Ovary (tissue), 9 donors: ENCODE results near the gene CSHL1. TPM values are rescaled to one million over a fixed set of nuclear protein-coding genes. Genes with fewer than 3 reads are reported as not detected.

Experiments
- DNase-seq, 5 donors: peaks; one replicate each; pipeline ENCODE4 v3.0.0-alpha.2; 2019 to 2020
- H3K27ac ChIP-seq, 2 donors: fragments of 200-600 bp; one replicate each; pipeline versions ENCODE4 v1.5.1 to v1.8.0; 2019 to 2022
- H3K27me3 ChIP-seq: fragments of 200-600 bp; one replicate; pipeline ENCODE4 v1.8.0; 2022
- H3K36me3 ChIP-seq: fragments of 200-600 bp; sonication (generic); one replicate; pipeline ENCODE4 v1.5.1; 2019
- H3K4me1 ChIP-seq: one replicate; pipeline ENCODE4 v1.8.1; 2013; ENCODE audit warnings: mild to moderate bottlenecking, moderate library complexity; ENCODE audit not compliant: insufficient read depth
- H3K4me3 ChIP-seq: fragments of 200-600 bp; sonication (generic); one replicate; pipeline ENCODE4 v1.5.1; 2017
- H3K9me3 ChIP-seq, 2 donors: fragments of 200-600 bp in 1 of 2; sonication (generic) in 1 of 2; one replicate each; pipeline versions ENCODE4 v1.5.1 to v1.8.1; 2013 to 2019; ENCODE audit warnings: mild to moderate bottlenecking in 1 of 2, moderate library complexity in 1 of 2
- EP300 ChIP-seq: sonication (generic); formaldehyde crosslinking; IDR thresholded peaks from one replicate; pipeline ENCODE4 v1.6.1; 2017; ENCODE audit warnings: antibody characterized with exemption
- POLR2A ChIP-seq: fragments of 450-650 bp; IDR thresholded peaks from one replicate; pipeline ENCODE4 v1.6.1; 2017; ENCODE audit warnings: antibody characterized with exemption, mild to moderate bottlenecking, moderate library complexity
- WGBS, 3 donors: extraction: QIAGEN DNeasy Blood & Tissue Kit in 1 of 3; methylation state at CpG; one replicate each; pipeline versions ENCODE4 v1.1.5 to v1.1.7; 2013 to 2017; 5-methylcytosine and 5-hydroxymethylcytosine counted together
- intact Hi-C, 4 donors: fragments of 100-400 bp; cut with DNase I; formaldehyde crosslinking; loops; one replicate each; pipeline versions ENCODE4 v1.11.0 to v1.15.1; 2022 to 2023
- polyA plus RNA-seq, 2 donors: library from polyadenylated mRNA; stranded (reverse); fragments of 200-250 nt in 1 of 2; fragments of 350-450 nt in 1 of 2; fragmentation: Illumina TruSeq in 1 of 2; extraction: RNeasy Lipid Tissue Mini Kit (QIAGEN cat#74804) in 1 of 2; gene quantifications; one replicate each; pipeline ENCODE4 v1.2.3, GENCODE V29; 2013 to 2014
- total RNA-seq, 7 donors: library from RNA; depleted of rRNA in 2 of 7; stranded (reverse); fragments of >200 nt in 2 of 7; fragmentation: NEBNext Ultra II Directional in 3 of 7; extraction: Animal tissue kit (Norgen Biotek cat#: 25700) in 3 of 7; gene quantifications; one replicate each; pipeline versions ENCODE4 v1.1.0 to v1.2.4, GENCODE V29; 2016 to 2023
- TF ChIP-seq, protein P1 (sequence below), 3 donors: fragments of 450-650 bp in 2 of 3; fragments of 200-600 bp in 1 of 3; IDR thresholded peaks; one replicate each; pipeline versions ENCODE4 v1.5.1 to v1.8.0; 2016 to 2022; ENCODE audit warnings: antibody characterized with exemption in 3 of 3, mild to moderate bottlenecking in 1 of 3
- donor health status: DM: no; HTN: no; CAD: no; lungs with moderate emphysema.
- donor health status: DM: no; HTN: no; CAD: no.
- donor health status: Bipolar disorder and iron deficiency.
- donor health status: DM: yes; HTN: yes; CAD: no.
- donor health status: DM: no; HTN: no; CAD: no.
- donor health status: DM: yes; HTN: yes; CAD: no.

Gene CSHL1
- total and polyA plus RNA-seq, 9 donors, result not detected

DNA sequence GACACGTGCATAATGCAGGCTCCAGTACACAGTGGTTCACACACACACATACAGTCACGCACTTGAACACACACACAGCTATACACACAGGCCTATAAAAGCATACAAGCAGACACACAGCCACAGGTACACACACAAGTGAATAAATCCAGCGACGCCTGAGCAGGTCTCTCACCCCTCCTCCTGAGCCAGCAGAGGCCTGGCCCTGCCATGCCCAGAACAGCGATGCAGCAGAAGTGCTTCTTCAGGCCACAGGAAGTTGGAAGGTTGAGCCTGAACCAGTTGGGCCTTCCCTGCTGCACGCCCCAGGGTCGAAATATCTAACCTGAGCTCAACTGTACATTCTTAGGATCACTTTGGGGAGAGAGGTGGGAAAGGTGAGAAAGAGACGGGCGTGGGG, 28.3 kb upstream of the CSHL1 start:
- intact Hi-C loops, result loop anchor here in 1 of 4 donors (10.0 kb wide), 1 partner anchor 345 kb away; no protein-coding TSS in a partner anchor
- no peak for DNase-seq
- no peaks in the 10 kb centered on the region for H3K27me3 ChIP-seq
- TF ChIP-seq EP300, result no peak
- TF ChIP-seq, protein P1, sequence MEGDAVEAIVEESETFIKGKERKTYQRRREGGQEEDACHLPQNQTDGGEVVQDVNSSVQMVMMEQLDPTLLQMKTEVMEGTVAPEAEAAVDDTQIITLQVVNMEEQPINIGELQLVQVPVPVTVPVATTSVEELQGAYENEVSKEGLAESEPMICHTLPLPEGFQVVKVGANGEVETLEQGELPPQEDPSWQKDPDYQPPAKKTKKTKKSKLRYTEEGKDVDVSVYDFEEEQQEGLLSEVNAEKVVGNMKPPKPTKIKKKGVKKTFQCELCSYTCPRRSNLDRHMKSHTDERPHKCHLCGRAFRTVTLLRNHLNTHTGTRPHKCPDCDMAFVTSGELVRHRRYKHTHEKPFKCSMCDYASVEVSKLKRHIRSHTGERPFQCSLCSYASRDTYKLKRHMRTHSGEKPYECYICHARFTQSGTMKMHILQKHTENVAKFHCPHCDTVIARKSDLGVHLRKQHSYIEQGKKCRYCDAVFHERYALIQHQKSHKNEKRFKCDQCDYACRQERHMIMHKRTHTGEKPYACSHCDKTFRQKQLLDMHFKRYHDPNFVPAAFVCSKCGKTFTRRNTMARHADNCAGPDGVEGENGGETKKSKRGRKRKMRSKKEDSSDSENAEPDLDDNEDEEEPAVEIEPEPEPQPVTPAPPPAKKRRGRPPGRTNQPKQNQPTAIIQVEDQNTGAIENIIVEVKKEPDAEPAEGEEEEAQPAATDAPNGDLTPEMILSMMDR (IDR thresholded peaks at IDR 0.05), result no peak
- no peak for TF ChIP-seq POLR2A
- no peaks in the 10 kb centered on the region for H3K9me3 ChIP-seq
- H3K27ac ChIP-seq, result no peak overlapping the region
- 92 to 93% (median 93%) methylated on average over 9 of the region's 9 CpGs for WGBS, 3 donors
- H3K36me3 ChIP-seq, result no peaks in the 10 kb centered on the region
- H3K4me1 ChIP-seq, result no peaks in the 10 kb centered on the region
- no peak overlapping the region for H3K4me3 ChIP-seq

GRCh38 chr17:63937920-63938319, 26.9 kb upstream of the CSHL1 start:
- no peaks in the 10 kb centered on the region for H3K9me3 ChIP-seq
- intact Hi-C loops, result loop anchor here in 1 of 4 donors (10.0 kb wide), 1 partner anchor 347 kb away; no protein-coding TSS in a partner anchor
- TF ChIP-seq EP300 (no peak), POLR2A (no peak)
- TF ChIP-seq, protein P1 (IDR thresholded peaks at IDR 0.05), result no peak
- WGBS, 3 donors, result 80 to 84% (median 80%) methylated on average over 4 of the region's 4 CpGs
- no peak overlapping the region for H3K4me3 ChIP-seq
- H3K36me3 ChIP-seq, result no peaks in the 10 kb centered on the region
- H3K4me1 ChIP-seq, result no peaks in the 10 kb centered on the region
- no peak for DNase-seq
- H3K27me3 ChIP-seq, result no peaks in the 10 kb centered on the region
- H3K27ac ChIP-seq, result no peak overlapping the region

DNA sequence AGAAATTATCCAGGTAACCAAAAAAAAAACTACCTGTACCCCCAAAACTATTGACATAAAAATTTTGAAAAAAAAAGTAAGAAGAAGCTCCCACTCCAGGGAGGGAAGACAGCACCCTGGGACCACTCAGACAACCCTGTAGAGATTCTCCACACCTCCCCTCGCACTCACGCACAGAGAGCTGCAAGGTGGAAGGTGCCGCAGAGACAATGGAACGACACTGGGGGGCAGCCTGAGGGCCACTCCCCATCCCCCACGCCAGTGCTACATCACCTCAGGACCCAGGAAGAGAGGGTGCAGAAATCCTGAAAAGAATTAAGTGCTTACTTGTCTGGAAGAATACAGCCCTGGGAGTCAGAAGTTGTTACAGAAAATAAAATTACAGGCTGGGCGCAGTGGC, 26.3 kb upstream of the CSHL1 start:
- Histone ChIP-seq H3K4me3 (no peak overlapping the region), H3K27me3 (no peaks in the 10 kb centered on the region), H3K36me3 (no peaks in the 10 kb centered on the region), H3K27ac (no peak overlapping the region), H3K9me3 (no peaks in the 10 kb centered on the region), H3K4me1 (no peaks in the 10 kb centered on the region)
- TF ChIP-seq, protein P1 (IDR thresholded peaks at IDR 0.05), result no peak
- no peak for TF ChIP-seq EP300
- no peak for TF ChIP-seq POLR2A
- intact Hi-C loops, result loop anchor here in 1 of 4 donors (10.0 kb wide), 1 partner anchor 347 kb away; no protein-coding TSS in a partner anchor
- 82 to 85% (median 83%) methylated on average over 6 of the region's 6 CpGs for WGBS, 3 donors
- no peak for DNase-seq

GRCh38 chr17:63934183-63935112, 23.4 kb upstream of the CSHL1 start:
- Histone ChIP-seq H3K4me3 (no peak overlapping the region), H3K9me3 (no peaks in the 10 kb centered on the region), H3K27ac (no peak overlapping the region), H3K27me3 (no peaks in the 10 kb centered on the region), H3K4me1 (no peaks in the 10 kb centered on the region), H3K36me3 (no peaks in the 10 kb centered on the region)
- TF ChIP-seq, protein P1 (IDR thresholded peaks at IDR 0.05), result no peak
- TF ChIP-seq POLR2A (no peak), EP300 (no peak)
- no peak for DNase-seq
- intact Hi-C loops, result loop anchor here in 1 of 4 donors (10.0 kb wide), 1 partner anchor 350 kb away; no protein-coding TSS in a partner anchor
- WGBS, 3 donors, result 76 to 79% (median 77%) methylated on average over 21 of the region's 21 CpGs
